NCI-H345 treated with DMSO at 0.1 percent for 48 hours (cell line): ENCODE data around the gene DDX41.
"Not testable (repeated sequence)": the region's sequence is repeated elsewhere in the genome, so short reads cannot be mapped to it uniquely, and the experiment has no call there.

ENCODE experiments used
- DNase-seq: peaks from one replicate; lab custom pipeline; 2025; ENCODE audit not compliant: unreplicated experiment; lab: John Stamatoyannopoulos, UW

Gene DDX41

DNA sequence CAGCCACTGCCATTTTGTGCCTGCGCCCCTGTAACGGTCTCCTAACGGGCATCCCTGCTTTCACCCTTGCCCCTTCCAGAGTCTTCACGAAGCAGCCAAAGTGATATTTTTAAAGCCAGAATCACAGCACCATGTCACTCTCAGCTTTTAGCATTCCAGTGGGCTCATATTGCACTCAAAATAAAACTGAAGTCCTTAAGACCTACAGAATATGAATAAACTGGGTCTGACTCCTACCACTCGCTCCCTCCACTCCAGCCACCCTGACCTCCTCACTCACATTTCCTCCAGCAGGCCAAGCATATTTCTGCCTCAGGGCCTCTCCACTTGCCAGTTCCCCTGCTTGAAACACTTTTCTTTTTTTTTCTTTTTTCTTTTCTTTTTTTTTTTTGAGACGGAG is 16.9 kb downstream of the DDX41 start:
- DNase-seq, result no peak

DNA sequence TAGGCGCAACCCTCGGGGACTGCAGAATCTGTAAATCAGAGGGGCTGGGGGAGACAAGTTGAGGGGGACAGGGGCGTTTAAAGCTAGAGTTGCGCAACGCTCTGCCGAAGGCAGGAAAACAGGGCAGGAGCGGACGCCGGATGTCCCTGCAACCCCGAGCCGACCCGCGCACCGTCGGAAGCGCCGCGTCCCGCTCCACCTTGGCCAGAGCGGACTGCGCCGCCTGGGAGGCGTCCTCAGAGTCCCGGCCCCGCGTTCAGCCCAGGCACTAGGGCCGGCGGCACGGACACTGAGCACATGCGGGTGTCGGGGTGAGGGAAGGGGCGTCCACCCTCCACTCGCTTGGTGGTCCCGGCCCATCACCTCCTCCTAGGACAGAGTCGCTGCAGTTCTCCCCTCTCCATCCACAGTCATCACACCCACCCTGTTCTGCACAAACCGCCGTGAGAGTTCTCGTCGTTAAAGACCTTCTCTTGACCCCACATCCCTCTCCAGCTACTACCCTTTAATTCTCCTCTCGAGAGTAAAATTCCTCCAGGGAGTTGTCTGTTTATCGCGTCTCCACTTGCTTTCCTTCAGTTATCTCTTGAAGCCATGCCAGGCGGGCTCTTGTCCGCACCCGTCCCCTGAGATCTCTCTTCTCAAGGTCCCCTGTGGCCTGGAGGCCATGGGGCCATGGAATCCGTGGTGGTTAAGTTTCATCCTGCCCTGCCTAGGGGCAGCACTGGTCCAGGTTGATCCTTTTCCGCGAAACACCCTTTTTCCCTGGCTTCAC is 18.6 kb downstream of the DDX41 start:
- DNase-seq, result no peak

DNA sequence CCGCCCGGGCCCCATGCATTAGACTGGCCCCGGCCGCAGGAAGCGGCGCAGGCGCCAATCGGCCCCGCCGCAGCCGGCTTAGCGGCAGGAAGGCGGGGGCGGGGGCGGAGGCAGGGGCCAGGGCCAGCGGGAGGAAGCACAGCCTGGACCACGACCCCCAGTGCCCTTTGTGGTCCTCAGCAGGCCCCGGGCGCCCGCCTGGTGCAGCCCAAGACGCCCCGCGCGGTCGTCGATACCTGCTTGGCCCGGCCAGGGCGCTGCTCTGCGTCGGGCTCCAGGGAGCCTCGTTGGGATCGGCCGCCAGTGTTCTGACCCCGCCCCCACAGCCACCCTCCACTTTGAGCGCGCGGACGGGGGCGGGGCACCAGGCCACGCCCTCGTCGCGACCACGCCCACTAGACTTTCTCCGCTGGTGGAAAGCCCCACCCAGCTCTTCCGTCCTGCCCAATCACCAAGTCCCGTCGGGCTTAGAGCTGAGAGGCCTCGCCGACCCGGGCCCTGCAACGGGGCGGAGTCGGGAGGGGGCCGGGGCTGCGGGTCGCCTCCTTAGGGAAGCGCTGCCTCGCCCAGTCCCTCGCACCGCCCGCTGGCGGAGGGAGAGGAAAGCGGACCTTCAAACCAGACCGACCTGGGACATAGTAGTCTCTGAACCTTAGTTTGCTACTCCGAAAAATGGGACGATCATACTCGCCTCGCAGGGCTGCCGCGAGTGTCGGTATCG is 19.3 kb downstream of the DDX41 start, which contains the start of gene PDLIM7:
Gene PDLIM7, minus strand, starts transcription at position 313 of the 721 bp plus-strand sequence. CDS start 1,092 bp downstream, outside the sequence.
- peak; percentile 88 for DNase-seq

DNA sequence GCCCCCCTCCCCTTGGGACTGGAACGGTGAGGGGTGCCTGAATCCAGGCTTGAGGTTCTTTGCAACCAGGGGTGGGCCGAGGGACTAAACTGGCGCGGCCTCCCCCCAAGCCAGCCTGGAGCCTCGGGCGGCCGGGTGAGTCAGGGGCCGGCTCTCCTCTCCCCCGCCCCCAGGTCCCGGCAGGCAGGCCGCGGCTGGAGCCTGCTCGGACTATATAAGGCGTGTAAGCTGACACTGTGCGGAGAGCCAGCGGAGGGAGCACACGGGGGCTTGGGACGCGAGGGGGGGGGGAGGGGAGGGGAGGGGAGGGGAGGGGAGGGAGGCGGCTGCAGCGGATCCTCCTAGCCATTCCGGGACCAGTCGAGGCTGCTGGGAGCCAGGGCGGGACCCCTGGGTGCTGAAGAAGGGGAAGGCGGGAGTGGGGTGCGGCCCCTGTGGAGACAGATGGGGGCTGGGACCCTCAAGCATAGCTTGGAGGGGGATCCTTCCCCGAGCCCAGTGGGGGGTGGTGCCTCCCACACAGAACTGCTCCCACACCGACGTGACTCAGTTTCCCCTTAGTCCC is 20.0 kb downstream of the DDX41 start:
- peak; percentile 52 for DNase-seq

DNA sequence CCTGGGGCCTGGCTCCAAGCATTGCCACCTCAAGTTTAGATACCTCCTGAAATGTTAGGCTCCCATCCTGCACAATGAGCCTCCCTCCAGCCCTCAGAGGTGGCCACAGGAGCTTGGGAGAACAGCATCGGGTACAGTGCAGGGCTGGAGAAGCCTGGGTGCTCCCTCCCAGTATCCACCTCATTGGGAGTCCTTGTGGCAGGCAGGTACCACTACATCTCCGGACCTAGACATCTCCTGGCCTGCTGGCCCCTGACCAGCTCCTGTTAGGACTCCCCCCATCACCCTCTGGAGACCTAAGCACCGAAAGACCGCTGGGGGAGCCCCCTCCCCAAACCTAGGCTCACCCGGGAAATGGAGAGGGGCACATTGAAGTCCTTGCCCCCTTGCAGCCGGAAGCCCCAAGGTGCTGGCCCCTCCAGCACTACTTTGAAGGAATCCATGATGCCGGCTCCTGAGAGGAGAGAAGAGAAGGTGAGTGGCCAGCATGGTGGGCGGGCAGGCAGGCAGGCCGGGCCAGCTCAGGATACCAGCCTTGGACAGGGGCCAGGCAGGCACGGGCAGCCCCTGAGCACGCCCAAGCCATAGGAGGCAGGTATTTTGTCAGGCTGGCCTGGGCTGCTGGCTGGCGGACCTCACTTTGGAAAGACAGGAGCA is 20.6 kb downstream of the DDX41 start:
- no peak for DNase-seq

DNA sequence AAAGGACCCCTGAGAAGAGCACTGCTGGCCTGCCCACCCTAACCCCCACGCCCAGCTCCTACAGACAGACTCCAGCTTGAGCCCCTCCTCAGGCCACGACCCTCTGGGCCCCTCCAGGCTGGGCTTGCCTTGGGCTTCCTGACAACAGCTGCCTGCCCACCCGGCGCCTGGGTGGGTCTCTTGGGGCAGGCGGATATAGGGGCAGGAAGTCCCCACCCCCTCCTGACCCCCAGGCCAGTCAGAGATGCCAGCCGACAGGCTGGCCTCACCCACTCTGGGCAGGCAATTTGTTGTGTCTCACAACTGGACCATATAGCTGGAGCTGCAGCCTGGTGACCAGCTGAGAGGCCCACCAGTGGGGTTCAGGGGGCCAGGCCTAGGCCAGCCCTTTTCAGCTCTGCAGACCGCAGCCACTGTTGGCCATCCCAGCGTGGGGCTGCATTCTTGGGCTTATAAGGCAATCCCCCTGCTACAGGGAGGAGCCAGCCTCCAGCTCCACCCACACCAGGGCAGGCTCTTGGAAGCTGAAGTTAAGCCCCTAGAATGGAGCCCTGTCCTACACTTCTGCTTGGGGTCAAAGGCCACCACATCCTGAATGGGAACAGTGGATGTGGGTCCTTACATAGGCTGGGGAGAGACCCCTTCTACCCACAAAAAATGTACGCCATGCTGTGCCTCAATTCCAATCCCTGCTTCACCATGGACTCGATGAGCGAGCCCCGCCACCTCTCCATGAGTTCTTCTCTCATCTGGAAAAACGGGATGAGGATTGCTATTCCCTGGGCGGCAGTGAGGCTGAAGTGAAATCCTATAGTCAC is 21.3 kb downstream of the DDX41 start:
- no peak for DNase-seq

DNA sequence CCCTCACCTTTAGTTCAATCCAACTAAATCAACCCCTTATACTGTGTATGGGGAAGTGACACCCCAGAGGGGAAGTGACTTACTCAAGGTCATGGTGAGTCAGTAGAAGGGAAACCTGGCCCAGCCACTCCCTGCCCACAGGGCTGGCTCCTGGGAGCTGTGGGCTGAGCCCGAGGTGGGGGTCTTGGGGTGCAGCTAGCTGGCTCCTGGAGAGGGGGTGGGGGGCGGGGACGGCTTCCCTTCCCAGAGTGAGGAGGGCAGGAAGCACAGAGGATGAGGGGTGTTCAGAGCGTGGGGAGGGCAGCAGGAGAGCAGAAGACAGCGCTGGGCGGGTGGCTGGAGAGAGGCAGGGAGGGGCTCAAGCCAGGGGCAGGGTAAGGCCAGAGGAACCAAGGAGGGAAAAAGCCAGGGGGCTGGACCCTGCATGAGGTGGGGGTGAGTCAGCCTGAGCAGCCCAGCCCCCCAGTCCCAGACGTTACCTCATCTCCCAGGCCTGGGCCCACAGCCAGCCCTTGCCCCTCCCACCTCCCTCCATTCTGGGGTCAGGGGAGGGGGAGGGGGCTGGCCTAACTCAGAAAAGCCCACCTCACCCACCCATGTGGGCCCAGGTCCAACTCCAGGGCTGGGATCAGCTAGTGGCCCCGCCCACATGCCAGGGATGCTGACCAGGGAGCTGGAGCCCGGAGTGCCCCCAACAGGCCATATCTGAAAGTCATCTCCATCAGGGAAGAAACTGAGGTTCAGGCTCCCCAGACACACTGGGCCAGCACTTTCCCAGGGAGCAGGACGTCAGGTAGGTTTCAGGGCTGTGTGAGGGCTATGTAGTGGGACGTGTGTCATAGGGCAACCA is 22.2 kb downstream of the DDX41 start:
- DNase-seq, result no peak

DNA sequence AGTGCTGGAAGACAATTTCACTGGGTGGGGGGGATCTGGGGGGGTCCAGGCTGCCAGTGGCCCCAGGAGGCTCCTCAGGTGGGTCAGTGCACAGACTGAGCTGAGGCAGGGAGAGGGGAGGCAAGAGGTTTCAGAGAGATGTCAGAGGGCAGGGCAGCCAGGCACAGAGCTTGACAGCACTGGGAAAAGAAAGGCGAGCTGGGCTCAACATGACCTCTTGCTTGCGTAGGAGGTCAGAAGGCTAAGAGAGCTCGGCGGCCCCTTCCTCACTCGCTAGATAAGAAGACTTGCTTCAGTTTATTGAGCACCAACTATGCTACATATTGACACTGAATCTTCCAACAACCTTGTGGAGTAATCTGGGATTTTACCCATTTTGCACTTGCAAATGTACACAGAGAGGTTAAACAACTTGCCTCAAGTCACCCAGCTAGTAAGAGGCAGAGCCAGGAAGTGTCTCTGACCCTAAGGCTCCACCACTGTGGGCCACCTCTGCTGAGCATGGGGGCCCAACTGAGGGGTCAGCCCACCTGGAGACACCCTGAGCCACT is 22.9 kb downstream of the DDX41 start:
- DNase-seq, result no peak

DNA sequence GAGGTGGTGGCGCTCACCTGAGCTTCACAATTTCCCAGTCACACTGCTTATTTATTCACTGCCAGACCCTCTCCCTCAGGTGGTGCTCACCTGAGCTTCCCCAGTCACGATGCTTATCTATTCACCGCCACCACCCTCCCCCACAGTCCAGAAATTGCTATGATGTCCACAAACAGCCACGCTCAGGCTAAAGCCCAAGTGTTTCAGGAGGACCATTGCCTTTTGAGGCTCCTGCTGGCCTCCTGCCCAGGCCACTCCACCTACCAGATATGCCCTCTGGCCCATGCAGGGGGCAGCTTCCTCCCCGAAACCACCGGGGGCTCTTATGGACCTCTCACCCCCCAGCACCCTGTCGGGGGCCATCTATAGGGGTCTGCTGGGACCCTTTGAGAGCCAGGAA is 23.9 kb downstream of the DDX41 start:
- no peak for DNase-seq

DNA sequence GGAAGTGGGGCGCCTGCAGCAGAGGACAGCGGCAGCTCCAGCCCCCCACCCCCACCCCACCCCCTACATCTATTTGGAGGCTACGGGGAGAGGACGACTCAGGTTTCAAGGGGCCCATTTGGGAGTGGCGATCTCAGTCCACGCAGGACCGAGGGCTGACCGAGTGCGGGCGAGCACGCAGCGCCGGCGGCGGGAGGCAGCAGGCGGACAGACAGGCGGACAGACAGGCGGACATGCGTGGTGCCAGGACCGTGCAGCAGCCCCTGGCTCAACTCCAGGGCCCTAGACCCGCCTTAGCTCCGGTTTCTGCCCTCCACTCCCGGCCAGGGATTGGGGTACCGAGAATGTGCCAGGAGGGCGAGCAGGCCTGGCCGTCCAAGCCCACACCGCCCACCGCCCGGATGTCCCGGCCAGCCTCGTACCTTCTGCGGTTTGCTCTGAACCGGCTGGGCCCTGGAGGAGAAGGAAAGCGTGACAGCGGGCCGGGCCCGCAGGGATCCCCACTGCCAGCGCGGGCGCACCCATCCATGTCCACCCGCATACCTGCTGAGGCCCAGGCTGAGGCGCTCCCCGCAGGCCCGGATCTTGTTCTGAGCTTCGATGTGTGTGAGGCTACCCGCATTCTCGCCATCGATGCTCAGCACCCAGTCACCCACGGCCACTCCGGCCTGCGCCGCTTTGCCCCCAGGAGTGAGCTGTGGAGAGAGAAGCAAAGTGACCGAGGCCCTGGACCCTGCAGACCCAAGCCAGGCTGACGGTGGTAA is 24.6 kb downstream of the DDX41 start:
- DNase-seq, result no peak

DNA sequence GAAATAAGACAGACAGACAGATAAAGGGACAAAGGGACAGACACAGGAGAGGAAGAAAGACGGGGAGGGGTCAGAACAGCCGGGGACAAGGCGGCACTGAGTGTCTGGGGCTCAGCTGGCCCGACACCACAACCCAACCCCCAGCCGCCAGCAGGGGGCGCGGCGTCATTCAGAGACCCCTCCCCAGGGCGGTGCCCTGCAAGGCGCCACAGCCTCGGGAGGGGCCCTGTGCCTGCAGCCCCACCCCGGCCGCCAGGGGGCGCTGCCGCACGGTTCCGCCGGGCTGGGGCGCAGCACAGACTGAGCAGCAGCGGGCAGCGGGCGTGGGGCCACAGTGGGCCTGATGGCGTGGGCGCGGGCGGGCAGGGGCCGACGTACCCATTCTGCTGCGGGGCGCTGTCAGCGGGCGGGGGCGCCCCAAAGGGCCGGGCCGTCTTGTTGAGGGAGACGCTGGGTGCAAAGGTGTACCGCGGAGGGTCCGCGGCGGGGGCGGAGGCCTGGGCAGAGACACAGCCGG is 25.3 kb downstream of the DDX41 start:
- no peak for DNase-seq

DNA sequence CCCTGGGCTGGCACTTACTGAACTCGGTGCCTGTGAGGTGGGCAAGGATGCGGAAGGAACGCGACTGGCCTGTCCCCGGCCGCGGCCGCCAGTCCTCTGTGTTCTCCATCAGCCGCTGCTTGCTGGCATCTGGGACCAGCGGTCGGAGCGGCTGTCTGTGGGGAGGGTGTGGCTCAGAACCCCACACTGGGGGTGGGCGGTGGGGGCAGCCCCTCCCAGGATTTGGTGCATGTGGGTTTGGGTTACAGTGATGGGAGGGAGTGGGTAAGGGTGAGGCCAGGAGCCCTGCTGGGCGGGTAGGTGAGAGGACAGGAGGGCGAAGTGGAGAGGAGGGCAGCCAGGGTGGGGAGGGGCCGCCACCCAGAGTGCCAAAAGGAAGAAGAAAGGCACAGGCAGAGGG is 25.8 kb downstream of the DDX41 start:
- no peak for DNase-seq

DNA sequence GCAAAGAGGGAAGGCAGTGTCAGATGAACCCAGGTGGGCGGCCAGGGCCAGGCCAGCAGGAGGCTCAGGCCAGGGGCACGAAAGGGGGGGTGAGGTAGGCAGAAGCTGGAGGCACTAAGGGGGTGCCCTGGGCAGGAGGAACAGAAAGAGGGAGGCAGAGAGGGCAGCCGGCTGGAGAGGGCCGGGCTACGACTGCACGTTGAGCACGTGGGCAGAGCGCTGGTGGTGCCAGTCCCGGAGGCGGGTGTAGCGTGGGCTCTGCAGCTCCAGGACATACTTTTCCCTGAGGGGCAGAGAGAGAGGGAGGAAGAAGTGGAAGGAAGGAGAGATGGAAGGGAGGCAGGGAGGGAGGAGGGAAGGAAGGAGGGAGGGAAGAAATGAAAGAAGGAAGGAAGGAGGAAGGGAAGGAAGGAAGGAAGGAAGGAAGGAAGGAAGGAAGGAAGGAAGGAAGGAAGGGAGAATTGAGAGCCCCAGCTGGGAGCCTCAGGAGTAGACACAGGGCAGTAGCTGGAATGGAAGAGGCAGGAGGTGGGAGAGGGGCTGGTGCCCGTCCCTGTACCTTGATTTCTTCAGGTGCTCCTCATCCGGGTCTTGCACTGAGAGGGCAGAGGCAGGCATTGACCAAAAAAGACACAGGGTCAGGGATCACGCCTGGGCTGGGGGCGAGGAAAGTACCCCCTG is 26.3 kb downstream of the DDX41 start:
- no peak for DNase-seq

DNA sequence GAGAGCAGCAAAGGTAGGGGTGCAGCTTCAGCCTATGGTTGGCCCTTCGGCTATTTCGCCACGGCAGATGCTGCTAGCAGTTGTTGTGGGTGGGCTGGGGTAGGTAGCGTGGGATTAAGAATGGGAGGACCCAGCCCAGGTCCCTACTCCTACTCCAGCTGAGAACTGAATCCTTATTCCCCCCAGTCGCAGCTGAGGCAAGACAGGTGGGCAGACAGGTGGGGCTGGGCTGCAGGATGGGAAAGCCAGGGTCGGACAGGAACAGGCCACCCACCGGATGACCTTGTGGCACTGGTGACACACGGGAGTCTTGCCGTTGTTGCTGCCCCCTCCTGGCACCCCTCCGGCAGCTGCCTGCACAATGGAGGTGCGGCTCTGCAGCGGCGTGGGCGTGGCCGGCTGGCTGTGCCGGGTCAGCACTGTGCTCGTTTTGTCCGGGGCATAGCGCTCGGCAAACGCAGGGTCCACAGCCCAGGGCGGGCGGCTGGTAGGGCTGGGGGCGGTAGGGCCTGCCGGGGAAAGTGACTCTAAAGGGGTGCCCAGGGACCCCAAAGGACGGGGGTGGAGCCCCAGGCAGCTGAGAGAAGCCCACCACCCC is 27.5 kb downstream of the DDX41 start:
- DNase-seq, result no peak

DNA sequence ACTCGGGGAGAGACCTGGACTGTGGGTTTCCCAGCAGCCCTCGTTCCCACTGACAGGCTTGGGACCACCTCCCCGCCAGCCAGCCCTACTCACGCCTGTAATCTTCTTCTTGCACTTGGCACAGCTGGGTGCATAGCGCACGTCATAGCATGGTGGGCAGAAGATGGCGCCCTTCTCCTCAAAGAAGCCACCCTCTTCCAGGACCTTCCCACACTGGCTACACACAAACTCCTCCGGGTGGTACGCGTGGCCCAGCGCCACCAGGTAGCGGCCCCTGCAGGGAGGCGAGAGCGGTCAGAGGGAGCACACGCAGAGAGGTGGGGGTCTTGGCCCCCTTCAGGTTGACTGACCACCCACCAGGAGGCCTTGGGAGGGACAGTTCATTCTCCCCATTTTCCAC is 28.8 kb downstream of the DDX41 start:
- DNase-seq, result no peak

DNA sequence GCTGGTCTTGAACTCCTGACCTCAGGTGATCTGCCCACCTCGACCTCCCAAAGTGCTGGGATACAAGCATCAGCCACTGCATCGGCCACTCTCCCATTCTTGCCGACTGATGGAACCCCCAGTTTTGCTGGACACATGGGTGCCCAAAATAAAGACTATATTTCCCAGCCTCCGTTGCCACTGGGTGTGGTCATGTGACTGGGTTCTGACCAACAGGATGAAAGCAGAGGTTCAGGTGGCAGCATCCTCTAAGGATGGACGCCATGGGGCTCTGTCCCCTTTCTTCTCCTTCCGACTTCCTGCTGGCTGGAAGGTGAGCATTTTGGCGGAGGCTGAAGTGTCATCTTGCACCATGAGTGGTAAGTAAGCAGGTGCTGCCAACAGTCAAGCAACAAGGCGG is 29.6 kb downstream of the DDX41 start:
- DNase-seq, result no peak

DNA sequence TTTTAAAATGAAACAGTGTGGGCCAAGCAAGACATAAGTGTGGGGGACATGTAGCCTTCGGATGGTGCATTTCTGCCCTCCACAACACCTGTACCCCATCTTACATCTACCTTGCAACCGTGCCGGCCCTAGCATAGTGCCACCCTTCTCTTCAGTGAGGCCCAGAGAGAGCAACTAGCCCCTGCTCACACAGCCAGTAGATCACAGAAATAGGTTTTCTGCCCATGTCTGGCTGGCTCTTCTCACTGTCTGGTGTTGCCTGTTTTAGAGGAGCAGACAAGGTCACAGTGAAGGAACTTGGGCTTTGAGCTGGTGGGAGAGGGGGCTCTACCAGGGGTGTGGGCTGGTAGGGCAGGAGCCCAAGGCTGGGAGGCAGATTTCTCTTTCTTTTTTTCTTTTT is 30.5 kb downstream of the DDX41 start:
- no peak for DNase-seq

DNA sequence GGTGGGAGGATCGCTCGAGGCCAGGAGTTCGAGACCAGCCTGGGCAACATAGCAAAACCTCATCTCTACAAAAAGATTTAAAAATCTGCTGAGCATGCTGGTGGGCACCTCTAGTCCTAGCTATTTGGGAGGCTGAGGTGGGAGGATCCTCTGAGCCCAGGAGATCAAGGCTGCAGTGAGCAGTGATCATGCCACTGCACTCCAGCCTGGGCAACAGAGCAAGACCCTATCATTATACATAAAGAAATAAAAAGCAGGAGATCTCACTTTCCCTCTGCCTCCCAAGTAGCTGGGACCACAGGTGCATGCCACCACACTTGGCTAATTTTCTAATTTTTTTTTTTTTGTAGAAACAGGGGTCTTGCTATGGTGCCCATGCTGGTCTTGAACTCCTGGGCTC is 31.0 kb downstream of the DDX41 start:
- DNase-seq, result not testable (repeated sequence)
